GM19372 (cell line): ENCODE results near the gene NRAS.

Experiments
- ATAC-seq: cut with Tn5 transposase; IDR thresholded peaks from one replicate; pipeline ENCODE4 v1.9.1; 2021; ENCODE audit warnings: mild to moderate bottlenecking, low read depth, moderate library complexity; ENCODE audit not compliant: unreplicated experiment

The NRAS gene

DNA sequence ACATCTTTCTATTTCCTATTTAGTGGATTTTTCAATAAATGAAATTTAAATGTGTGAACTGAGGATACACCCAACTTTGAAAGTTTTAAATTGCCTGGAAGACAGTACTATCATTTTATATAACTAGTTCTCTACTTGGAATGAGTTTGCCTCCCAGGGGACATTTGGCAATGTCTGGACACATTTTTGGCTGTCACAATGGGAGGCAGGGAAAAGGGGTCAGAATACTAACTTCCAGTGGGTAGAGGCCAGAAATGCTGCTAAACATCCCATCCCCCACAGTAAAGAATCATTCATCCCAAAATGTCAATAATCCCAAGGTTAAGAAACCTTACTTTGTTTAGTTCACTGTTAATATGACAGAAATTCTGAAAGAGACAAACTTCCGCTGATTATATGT lies 13.2 kb upstream of the NRAS start:
- no peak for ATAC-seq

DNA sequence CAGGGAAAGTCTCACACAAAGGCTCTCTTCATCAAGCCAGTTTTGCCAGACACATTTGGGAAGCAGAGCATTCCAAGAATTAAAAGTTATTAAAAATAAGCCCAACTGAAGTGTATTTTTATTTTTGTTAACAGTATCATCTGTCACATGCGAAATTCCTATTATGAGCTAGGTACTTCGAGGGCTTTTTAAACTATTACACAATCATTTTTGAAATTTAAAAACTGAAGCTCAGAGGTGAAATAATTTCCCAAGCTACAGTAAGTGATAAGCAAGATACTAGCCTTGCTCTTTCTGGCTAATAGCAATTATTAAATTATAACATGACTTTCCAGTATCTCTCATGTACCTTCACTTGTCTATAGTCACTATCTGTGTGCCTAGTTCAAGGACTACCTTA lies 12.0 kb upstream of the NRAS start:
- ATAC-seq = no peak

DNA sequence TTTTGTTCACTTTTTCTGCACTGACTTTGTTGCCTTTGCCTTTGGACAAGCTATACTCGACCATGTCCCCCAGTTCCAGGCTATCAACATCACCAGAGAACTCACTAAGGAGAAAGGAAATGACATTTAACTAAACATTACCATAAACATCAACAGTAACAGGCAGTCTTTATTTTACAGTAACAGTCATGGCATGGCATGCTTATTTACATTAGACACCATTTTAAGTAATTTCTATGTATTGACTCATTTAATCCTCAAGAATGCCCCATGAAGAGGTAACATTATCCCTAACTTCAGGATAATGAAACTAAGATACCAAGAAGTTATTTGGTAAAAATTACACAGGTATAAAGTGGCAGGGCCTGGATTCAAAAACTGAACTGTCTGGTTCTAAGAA lies 8.7 kb upstream of the NRAS start:
- no peak for ATAC-seq

DNA sequence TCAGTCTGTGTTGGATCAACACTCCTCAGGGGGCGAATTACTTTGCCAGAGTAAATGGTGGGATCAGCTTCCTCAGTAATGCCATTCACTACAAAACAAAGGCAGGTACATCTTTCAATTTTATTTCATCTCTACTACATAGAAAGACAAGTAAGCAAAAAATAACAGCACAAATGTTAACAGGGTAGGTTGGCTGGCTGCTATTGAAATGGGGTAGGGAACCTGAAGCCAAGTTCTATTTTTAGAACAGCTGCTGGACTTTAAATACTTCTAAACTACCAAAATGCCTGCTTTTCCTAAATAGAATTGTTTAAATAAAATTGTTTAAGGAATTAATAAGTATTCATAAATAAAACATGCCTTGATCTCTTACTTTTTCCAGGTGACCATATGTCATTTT lies 7.3 kb upstream of the NRAS start:
- ATAC-seq = no peak

DNA sequence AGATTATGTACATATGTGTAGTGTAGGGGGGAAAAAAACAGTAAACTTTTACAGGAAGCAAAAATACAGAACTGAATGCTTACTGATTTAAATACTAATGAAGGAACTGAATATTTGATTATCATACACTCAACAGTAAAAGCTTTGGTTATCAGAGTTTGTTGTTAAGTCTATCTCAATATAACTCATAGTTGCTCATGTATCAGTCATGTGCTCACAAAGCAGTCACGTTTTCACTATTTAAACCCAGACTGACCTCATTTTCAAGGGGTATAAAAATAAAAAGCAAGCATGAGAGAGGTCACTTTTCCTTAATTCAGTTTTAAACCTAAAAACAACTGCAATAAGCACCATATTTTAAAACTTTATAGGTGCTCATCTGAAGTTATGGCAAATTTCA lies 6.9 kb upstream of the NRAS start:
- ATAC-seq = no peak

DNA sequence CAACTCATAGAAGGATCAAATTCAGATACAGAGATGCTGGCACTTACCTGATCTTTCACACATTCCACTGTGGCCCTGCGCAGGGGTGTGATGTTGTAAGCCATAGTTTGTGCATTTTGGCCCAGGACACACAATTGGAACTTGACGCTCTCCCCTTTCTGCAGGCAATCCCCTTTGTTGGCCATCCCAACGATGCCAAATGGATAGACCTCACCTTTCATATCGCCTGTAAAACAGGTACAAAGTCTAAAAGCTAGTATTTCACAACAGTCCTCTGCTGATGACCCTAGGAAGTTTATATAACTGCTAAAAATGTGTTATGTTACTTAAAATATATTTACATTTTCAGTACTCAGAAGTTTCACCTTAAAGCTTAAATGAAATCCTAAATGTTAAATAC lies 3.9 kb upstream of the NRAS start:
- no peak for ATAC-seq

DNA sequence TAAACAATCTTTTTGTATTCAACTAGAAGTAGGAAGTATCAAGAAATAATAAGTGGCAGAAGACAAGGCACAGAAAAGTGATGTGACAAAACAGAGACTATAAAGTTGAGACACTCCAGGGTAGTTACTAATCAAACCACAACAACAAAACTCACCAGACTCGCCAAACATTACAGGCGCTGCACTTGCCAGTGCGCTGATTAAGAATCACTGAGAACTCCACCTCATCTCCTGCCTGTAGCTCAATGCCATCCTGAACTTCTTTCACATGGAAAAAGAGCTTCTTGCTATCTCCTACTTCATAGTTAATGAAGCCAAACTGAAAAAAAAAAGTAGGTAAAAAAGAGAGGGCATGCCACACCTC lies 2.8 kb upstream of the NRAS start:
- no peak for ATAC-seq

DNA sequence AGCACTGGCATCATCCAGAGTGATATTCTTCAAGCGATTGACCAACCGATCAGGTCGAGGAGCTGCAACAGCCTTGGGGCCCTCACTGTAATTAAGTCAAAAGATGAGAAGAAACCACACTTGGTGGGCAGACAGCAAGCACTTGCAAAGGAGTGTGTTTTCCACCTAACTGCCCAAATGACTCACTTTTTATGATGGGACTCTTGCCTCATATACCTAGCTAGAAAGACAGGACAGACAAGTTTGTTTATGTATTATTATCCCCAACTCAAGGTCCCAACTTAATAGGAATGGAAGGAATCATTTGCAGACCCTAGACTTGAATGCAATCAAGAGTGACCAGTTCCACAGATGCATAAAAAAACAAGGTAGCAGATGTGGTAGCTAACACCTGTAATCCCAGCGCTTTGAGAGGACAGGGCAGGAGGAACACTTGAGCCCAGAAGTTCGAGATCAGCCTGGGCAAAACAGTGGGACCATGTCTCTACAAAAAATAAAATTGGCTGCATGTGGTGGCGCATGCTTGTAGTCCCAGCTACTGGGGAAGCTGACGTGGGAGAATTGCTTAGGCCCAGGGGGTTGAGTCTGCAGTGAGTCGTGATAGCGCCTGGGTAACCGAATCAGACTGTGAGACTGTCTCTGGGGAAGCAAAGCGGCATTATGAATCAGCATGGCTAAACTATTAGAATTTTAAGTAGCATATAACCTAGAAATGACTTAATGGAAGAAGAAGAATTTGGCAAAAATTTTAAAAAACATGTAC lies 2.3 kb upstream of the NRAS start:
- no peak for ATAC-seq

DNA sequence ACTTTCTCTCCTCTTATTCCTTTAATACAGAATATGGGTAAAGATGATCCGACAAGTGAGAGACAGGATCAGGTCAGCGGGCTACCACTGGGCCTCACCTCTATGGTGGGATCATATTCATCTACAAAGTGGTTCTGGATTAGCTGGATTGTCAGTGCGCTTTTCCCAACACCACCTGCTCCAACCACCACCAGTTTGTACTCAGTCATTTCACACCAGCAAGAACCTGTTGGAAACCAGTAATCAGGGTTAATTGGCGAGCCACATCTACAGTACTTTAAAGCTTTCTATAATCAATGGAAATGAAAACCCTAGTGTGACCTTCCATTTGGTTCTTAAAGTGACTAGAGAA lies 643 bp downstream of the NRAS start:
- no peak for ATAC-seq

DNA sequence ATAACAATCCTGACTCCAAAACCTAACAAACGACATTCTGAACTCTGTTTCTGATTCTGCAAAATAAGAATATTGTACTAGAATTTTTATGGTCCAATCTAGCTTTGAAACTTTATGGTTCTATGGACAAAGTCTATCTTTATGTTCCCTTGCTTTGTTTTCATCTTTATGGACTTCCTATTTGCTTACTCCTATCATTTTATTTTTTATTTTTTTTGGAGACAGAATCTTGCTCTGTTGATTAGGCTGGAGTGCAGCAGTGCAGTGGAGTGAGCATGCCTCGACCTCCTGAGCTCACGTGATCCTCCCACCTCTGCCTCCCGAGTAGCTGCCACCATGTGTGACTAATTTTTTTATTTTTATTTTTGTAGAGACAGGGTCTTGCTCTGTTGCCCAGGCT lies 3.6 kb downstream of the NRAS start:
- ATAC-seq = no peak

DNA sequence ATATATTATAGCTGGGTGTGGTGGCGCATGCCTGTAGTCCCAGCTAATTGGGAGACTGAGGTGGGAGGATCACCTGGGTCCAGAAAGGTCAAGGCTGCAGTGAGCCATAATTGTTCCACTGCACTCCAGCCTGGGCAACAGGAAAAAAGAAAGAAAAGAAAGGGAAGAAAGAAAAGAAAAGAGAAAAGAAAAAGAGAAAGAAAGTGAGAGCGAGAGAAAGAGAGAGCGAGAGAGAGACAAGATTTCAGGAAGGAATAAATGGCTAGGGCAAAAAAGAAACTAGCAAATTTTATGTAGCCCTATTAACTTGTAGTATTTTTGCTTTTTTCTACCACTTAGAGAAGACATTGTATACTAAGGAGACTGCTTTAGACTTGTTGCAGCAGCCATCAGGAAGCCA lies 6.2 kb downstream of the NRAS start:
- ATAC-seq = no peak

DNA sequence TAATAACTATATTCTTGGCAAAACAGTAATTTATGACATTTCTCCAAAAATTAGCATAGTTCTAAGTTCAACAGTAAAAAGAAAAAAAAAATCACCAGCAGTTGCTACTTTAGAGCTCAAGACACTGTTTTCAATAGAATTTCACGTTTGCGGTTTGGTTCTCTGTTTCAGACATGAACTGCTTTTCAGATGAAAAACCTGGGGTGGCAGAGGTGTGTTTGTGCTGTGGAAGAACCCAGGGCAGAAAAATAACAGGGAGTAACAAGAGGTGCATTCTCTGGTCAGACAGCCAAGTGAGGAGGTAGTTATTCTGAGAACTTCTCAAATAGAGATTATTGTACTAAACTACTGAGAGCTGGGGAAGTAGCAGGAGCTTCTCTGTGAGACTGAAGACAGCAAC lies 9.0 kb downstream of the NRAS start:
- no peak for ATAC-seq

DNA sequence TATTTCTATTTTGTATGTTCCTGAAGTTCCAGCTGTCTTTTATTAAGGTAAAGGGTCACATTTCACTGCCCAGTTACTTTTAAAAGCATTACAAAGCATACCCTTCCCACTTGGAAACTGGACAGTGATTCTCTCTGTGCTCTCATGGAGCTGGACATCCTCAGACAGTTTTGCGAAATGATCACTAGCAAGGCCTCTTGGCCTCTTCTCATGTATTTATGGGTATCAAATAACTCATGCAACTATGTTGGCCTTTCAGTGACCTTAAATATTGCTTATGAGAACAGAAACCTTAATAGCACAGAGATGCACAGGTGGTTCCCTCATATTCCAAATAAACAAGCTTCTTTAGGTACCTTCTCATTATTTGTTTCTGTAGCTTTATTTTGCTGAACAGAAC lies 13.3 kb downstream of the NRAS start:
- ATAC-seq = peak; percentile 48

DNA sequence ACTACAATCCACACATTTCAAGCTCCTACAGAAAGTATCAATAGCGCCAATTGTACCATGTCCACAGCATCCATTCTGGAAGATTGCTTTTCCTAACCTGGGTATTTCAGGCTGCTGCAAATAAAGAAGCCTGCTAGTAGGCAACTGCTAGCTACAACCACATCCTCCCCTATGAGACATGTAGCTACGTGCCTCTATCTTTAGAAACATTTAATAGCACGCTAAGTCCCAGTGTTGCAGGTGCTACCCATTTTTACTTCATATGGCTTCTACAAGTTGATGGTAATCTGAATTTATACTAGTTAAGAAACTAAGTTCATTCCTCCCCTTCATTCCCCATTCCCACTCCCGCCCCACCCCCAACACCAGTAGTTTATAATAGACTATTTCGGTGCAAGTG lies 13.8 kb downstream of the NRAS start:
- ATAC-seq = no peak

DNA sequence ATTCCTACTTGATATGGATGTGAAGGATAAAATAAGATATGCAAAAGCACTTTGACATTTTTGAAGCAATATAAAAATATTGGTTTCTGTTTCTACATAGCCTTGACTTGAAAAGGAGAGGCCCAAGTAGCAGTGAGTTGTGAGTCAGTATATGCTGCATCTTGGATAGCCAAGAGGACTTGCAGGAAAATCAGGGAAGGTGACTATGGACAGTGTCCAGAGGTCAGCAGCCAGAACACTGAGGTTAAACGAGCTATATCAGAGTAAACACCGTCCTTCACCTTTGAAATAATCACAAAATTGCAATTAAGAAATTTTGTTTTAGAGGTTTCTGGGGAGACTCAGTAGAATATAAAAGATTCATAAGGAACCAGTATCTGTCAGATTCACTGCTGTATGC lies 14.6 kb downstream of the NRAS start:
- ATAC-seq = no peak

DNA sequence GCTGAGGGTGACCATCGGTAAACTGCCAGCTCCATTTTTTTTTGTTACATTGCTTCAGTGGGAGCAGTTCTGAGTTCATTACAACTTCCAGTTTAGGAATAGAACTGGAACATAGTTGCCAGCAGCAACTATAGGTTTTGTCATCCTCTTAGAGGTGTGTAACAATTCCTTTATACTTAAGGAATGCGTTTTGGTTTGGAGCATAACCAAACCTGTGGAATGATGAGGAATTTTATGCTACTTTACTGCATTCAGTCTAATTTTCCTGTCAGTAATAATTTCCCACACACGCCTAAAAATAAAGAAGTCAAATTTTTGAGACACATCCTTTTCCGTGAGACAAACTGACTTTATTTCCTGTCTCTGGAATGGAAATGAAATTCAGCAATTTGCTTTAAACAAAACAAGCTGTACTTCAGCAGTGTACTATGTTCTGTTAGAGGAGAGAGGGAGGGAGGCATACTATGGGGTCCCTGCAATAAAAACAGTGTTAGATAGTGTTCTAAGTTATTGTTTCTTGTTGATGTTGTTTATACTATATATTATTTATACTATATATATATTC lies 16.5 kb downstream of the NRAS start:
- ATAC-seq = no peak

DNA sequence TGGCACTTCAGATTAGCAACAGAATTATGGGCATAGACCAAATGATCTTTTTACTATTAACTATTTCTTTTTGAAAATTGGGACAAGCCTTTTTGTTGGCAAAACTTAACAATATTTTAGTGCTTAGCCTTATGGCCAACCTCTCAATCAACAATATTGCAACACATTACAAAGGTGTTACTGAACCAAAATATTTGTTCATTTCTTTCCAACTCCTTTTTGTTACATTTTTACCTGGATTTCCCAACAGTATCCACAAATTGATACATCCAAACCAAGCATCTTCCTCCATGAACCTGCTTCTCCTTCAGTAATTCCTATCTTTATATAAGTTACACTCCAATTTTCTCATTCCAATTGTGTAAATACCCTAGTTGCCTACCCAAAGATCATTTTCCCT lies 19.8 kb downstream of the NRAS start:
- ATAC-seq = no peak

DNA sequence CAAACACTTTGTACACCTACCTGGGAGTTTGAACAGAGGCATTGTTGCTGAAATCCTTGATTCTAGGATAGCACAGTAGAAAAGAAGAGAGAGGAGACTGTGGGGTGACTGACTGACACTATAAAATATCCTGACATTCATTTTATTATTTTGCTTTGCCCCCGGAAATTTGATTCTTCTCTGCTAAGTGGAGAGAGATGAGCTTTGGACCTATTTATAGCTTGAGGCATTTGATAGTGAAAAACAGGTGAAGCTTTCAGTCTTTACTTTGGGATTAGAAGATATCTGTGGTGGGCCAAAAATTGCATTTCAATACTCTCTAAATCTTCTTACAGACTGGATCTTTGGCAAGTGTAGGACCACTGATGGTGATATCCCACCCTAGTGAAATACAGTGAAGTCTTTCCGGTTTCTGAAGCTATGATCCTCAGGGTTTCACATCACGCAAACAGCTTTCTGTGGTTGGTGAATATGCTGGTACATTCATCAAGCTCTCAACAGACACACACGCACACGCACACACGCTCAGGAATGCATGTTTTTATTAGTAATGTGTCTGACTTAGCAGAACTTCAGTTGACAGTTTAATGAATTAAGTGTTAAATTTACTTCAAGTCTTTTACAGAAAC lies 21.0 kb downstream of the NRAS start, which contains the start of gene AMPD1:
Gene AMPD1, minus strand, starts transcription at position 117 of the 629 bp plus-strand sequence. Its CDS starts 75 bp downstream, at position 42.
- ATAC-seq = no peak

DNA sequence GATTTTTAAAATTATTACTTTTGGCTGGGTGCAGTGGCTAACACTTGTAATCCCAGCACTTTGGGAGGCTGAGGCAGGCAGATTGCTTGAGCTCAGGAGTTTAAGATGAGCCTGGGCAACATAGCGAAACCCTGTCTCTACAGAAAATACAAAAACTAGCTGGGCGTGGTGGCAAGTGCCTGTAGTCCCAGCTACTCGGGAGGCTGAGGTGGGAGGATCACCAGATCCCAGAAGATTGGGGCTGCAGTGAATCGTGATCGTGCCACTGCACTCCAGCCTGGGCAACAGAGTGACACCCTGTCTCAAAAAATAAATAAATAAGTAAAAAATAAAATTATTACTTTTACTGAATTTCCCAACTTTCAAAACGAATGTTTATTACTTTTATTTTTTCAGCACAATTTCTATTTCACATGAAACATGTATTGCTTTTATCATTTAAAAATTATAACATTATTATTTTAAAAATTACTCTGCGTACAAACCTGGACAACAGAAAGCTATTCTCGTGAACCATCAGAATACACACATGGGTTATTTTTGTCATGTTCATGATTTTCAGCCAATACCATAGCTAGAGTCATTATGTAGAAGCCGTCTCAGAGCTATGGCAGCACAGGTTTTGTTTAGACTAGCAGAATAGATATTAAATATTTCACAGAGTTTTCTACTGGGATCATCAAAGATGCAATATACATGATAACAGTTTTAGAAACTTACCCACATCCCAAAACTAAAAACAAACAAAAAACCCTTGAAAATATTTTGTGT lies 21.8 kb downstream of the NRAS start:
- ATAC-seq = no peak

DNA sequence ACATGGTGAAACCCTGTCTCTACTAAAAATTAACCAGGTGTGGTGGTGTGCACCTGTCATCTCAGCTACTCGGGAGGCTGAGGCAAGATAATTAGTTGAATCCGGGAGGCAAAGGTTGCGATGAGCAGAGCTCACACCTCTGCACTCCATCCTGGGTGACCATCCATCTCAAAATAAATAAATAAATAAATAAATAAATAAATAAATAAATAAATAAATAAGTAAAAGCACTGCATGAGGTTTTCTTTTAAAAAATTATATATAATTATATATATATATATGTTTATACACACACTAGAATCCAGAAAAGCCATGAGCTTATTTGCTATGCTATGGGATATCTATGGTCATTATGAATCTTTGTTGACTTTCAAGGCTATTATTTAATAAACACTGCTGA lies 23.6 kb downstream of the NRAS start:
- no peak for ATAC-seq

DNA sequence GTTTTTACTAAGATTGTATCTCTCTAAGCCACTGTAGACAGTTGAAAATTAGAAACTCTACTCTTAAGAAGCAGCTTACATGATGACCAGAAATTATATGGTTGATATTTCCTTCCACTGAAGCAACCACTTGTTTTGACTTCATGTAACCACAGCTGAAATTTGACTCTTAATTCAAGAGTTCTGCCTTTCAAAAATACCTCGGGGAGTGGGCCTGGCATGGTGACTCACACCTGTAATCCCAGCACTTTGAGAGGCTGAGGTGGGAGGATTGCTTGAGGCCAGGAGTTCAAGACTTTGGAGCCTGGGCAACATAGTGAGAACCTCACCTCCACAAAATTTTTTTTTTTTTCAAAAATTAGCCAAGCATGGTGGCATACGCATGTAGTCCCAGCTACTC lies 25.5 kb downstream of the NRAS start:
- no peak for ATAC-seq

DNA sequence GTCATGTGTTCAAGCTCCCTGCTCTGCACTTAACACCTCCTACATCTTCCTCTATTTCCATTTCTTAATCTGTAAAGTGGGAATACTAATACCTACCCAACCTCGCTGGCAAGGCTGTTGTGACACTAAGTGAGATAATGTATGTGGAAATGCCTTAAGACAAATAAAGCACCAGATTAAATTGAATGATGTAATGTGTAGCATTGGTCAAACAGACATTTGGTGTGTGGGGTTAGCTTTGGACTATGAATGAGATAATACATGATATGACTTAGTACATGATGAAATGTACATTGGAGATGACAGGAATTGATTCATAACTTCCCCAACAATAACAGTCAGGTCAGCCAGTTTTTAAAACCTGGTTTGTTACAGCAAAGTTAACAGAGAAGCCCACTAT lies 26.4 kb downstream of the NRAS start:
- ATAC-seq = no peak
